Tibial nerve (tissue), 4 donors: Measurements from ENCODE around the gene MYOM3. TPM values are rescaled to one million over a fixed set of nuclear protein-coding genes. Genes with fewer than 3 reads are reported as not detected.

Experiments
- DNase-seq, 2 donors: peaks; one replicate each; pipeline ENCODE4 v3.0.0-alpha.2; 2019; ENCODE audit warnings: low spot score in 2 of 2
- H3K27ac ChIP-seq, 4 donors: fragments of 200-600 bp; sonication (generic) in 3 of 4; one replicate each; pipeline ENCODE4 v1.5.1; 2017 to 2019; ENCODE audit warnings: mild to moderate bottlenecking in 1 of 4
- H3K27me3 ChIP-seq, 2 donors: fragments of 200-600 bp; sonication (generic) in 1 of 2; one replicate each; pipeline versions ENCODE4 v1.5.1 to v1.6.0; 2017 to 2019
- H3K36me3 ChIP-seq, 3 donors: fragments of 200-600 bp; sonication (generic); one replicate each; pipeline ENCODE4 v1.5.1; 2018 to 2019
- H3K4me1 ChIP-seq, 4 donors: fragments of 200-600 bp; sonication (generic) in 3 of 4; one replicate each; pipeline ENCODE4 v1.5.1; 2017 to 2019
- H3K4me3 ChIP-seq, 4 donors: fragments of 200-600 bp; sonication (generic) in 3 of 4; one replicate each; pipeline ENCODE4 v1.5.1; 2017 to 2019; ENCODE audit warnings: mild to moderate bottlenecking in 1 of 4, moderate library complexity in 1 of 4
- H3K9me3 ChIP-seq, 4 donors: fragments of 200-600 bp; sonication (generic) in 3 of 4; one replicate each; pipeline ENCODE4 v1.5.1; 2017 to 2019
- EP300 ChIP-seq, 2 donors: sonication (generic); formaldehyde crosslinking; IDR thresholded peaks; one replicate each; pipeline ENCODE4 v1.6.1; 2017; ENCODE audit warnings: antibody characterized with exemption in 2 of 2, mild to moderate bottlenecking in 1 of 2
- POLR2A ChIP-seq, 2 donors: fragments of 450-650 bp; IDR thresholded peaks; one replicate each; pipeline ENCODE4 v1.6.1; 2017; ENCODE audit warnings: antibody characterized with exemption in 2 of 2, mild to moderate bottlenecking in 2 of 2, moderate library complexity in 2 of 2
- WGBS, 2 donors: methylation state at CpG; one replicate each; pipeline ENCODE4 v1.1.5; 2018; 5-methylcytosine and 5-hydroxymethylcytosine counted together
- total RNA-seq, 4 donors: library from RNA; depleted of rRNA; stranded (reverse); fragments of >200 nt; gene quantifications; one replicate each; pipeline ENCODE4 v1.1.0, GENCODE V29; 2016
- TF ChIP-seq, protein P1 (sequence below), 5 experiments: fragments of 200-600 bp in 3 of 5; fragments of 450-650 bp in 2 of 5; sonication (generic) in 3 of 5; IDR thresholded peaks; one replicate each; pipeline ENCODE4 v1.5.1; 2016 to 2019; ENCODE audit warnings: antibody characterized with exemption in 5 of 5, mild to moderate bottlenecking in 3 of 5, moderate library complexity in 2 of 5

Gene MYOM3
- total RNA-seq, 4 donors from 2014 or later = 0.20 to 0.60 (median 0.22) TPM; not detected in 1

DNA sequence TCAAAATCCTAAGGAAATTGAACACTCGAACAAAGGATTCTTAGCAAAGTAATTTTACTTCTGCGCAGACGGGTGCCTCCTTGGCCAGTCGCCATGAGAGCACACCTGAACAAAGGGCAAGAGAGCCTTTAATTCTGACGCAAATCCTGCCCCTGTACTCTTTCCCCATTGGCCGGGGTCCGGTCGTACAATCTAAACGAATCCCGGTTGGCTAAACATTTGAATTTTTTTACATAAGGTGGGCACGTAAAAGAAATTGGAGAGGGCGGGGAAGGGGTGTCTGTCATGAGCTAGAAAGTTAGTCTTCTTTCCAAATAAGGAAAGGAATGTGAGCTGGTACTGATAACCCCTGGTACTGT lies 39.2 kb upstream of the MYOM3 start:
- Histone ChIP-seq H3K4me1 (peaks cover 0 to 12% (median 4%) of the 10 kb centered on the region in 4 donors), H3K27ac (no peak overlapping the region), H3K36me3 (no peaks in the 10 kb centered on the region), H3K4me3 (no peak overlapping the region), H3K9me3 (no peaks in the 10 kb centered on the region), H3K27me3 (peaks cover 0 to 41% of the 10 kb centered on the region in 2 donors)
- DNase-seq = no peak
- 18 to 19% methylated on average over 12 of the region's 12 CpGs for WGBS, 2 donors
- TF ChIP-seq POLR2A (IDR thresholded peaks at IDR 0.05) (no peak), EP300 (IDR thresholded peaks at IDR 0.05) (no peak)
- TF ChIP-seq, protein P1, sequence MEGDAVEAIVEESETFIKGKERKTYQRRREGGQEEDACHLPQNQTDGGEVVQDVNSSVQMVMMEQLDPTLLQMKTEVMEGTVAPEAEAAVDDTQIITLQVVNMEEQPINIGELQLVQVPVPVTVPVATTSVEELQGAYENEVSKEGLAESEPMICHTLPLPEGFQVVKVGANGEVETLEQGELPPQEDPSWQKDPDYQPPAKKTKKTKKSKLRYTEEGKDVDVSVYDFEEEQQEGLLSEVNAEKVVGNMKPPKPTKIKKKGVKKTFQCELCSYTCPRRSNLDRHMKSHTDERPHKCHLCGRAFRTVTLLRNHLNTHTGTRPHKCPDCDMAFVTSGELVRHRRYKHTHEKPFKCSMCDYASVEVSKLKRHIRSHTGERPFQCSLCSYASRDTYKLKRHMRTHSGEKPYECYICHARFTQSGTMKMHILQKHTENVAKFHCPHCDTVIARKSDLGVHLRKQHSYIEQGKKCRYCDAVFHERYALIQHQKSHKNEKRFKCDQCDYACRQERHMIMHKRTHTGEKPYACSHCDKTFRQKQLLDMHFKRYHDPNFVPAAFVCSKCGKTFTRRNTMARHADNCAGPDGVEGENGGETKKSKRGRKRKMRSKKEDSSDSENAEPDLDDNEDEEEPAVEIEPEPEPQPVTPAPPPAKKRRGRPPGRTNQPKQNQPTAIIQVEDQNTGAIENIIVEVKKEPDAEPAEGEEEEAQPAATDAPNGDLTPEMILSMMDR (IDR thresholded peaks at IDR 0.05) = no peak

DNA sequence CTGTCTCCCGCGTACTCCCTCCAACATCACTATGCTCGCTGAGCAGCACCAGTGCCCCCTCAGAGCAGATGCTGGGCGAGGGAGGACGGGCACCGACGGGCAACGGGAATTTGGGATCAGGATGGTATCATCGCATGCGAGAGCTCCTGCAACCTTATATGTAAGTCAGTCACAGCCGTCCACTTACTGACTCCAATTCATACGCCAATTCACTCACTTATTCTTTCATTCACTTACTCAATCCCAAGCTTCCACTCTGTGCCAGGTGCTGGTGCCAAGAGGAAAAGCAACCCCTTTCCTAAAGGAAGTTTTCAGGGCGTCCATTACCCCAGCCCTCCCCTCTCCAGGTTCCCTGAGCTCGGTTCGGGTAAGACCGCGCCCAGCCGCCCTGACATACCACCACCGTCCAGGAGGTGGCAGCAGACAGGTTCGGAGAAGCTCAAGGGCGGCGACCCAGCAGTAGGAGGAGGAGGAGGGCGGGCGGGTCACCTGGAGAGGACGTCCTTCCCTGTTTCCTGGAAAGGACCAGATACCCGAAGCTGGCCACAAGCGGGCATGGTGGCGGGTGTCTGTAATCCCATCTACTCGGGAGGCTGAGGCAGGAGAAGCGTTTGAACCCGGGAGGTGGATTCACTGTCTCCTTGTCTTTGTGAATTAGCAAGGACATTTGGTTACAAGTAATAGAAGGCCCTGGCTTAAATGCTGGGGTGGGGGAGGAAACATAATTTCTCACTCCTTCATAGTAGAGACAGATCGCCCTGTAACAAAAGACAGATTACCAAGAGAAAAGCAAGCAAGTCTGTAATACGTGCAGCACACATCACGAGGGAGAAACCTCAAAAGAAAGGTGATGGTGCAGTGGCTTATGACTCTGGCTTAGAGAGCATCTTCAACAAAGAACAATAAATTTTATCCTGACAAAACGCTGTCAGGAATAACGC lies 38.6 kb upstream of the MYOM3 start:
- WGBS, 2 donors = 19 to 22% methylated on average over 36 of the region's 36 CpGs
- DNase-seq = peak; percentile 80 to 94
- peak overlapping the region in 1 of 4 donors; percentile 62 for H3K27ac ChIP-seq
- H3K4me1 ChIP-seq = peaks cover 0 to 12% (median 4%) of the 10 kb centered on the region in 4 donors
- H3K9me3 ChIP-seq = no peaks in the 10 kb centered on the region
- peaks cover 0 to 41% of the 10 kb centered on the region in 2 donors for H3K27me3 ChIP-seq
- H3K4me3 ChIP-seq = peak overlapping the region in 1 of 4 donors; percentile 7
- no peaks in the 10 kb centered on the region for H3K36me3 ChIP-seq
- no peak for TF ChIP-seq EP300 (IDR thresholded peaks at IDR 0.05)
- TF ChIP-seq, protein P1 (IDR thresholded peaks at IDR 0.05) = peak; percentile 78 to 97 (median 87)

DNA sequence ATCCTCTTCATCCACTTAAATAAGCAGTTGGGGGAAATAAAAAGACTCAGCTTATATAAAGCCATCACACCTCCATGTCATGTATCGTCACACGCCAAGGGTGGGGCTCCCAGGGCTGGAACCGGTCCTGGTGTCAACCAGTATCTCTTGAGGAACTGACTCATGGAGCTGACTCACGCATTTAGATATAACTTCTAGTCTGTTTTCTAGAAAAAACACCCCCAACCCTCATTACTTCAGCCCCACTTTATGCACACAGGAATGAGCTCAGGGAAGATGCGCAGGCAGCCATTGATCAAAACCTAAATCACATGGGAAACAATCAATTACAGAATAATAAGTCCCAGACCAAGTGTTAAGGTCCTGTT lies 37.9 kb upstream of the MYOM3 start:
- no peak for DNase-seq
- TF ChIP-seq EP300 (IDR thresholded peaks at IDR 0.05) = no peak
- no peak for TF ChIP-seq POLR2A (IDR thresholded peaks at IDR 0.05)
- TF ChIP-seq, protein P1 (IDR thresholded peaks at IDR 0.05) = no peak
- peaks cover 0 to 12% (median 4%) of the 10 kb centered on the region in 4 donors for H3K4me1 ChIP-seq
- H3K9me3 ChIP-seq = no peaks in the 10 kb centered on the region
- H3K36me3 ChIP-seq = no peaks in the 10 kb centered on the region
- H3K27ac ChIP-seq = no peak overlapping the region
- 68 to 70% methylated on average over 5 of the region's 5 CpGs for WGBS, 2 donors
- H3K27me3 ChIP-seq = peaks cover 0 to 41% of the 10 kb centered on the region in 2 donors
- no peak overlapping the region for H3K4me3 ChIP-seq

DNA sequence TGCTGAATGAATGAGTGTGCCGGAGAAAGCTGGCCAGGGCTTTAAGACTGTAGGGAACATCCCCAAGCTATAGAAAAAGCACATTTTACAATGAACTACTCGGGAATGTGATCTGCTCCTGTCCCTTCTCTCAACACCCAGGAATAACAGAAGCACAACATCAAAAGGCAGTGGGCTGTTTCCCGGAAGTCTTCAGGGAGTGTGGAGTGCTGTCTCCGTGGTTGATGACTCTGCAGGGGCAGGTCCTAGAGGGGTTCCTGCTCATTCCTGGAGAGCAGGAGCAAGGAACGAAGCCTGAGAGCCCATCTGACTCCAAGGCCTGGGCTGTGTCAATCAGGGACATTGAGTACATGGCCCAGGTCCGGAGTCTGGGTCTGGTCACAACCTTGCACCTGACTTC lies 35.9 kb upstream of the MYOM3 start:
- Histone ChIP-seq H3K9me3 (no peaks in the 10 kb centered on the region), H3K4me3 (no peak overlapping the region), H3K27ac (no peak overlapping the region), H3K27me3 (peaks cover 0 to 37% of the 10 kb centered on the region in 2 donors), H3K36me3 (no peaks in the 10 kb centered on the region), H3K4me1 (peaks cover 0 to 18% (median 4%) of the 10 kb centered on the region in 4 donors)
- no peak for TF ChIP-seq POLR2A (IDR thresholded peaks at IDR 0.05)
- TF ChIP-seq, protein P1 (IDR thresholded peaks at IDR 0.05) = no peak
- no peak for TF ChIP-seq EP300 (IDR thresholded peaks at IDR 0.05)
- 63 to 85% methylated on average over 5 to 6 of the region's 6 CpGs for WGBS, 2 donors
- DNase-seq = no peak

DNA sequence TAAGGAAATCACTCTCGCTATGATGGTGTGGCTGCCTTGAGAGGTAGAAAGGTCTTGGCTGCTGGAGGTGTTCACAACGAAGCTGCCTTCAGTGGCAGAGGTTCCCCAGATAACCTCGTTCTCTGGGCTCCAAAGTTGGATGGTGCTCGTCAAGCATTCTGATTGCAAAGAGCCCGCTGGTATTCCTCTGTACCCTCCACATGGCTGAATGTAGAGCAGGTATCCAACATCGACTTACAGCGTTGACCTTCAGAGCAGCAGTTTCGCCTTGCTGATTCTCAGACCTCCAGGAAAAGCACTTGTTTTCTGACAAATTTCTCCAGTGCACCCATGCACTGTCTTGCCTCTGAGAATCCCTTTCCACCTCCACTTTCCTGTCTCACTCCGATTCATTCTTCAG lies 35.3 kb upstream of the MYOM3 start:
- TF ChIP-seq POLR2A (IDR thresholded peaks at IDR 0.05) (no peak), EP300 (IDR thresholded peaks at IDR 0.05) (no peak)
- TF ChIP-seq, protein P1 (IDR thresholded peaks at IDR 0.05) = no peak
- Histone ChIP-seq H3K27me3 (peaks cover 0 to 35% of the 10 kb centered on the region in 2 donors), H3K4me3 (no peak overlapping the region), H3K36me3 (no peaks in the 10 kb centered on the region), H3K9me3 (no peaks in the 10 kb centered on the region), H3K27ac (no peak overlapping the region), H3K4me1 (peaks cover 0 to 23% (median 4%) of the 10 kb centered on the region in 4 donors)
- DNase-seq = no peak
- WGBS, 2 donors = 87 to 91% methylated on average over 9 of the region's 9 CpGs
